H9 (cell line): ENCODE results near the gene ALG14. TPM values are rescaled to one million over a fixed set of nuclear protein-coding genes. Genes with fewer than 3 reads are reported as not detected.

Source experiments
- DNase-seq: peaks from one replicate; pipeline ENCODE4 v3.0.0-alpha.2; 2017
- H2AFZ ChIP-seq: one replicate; pipeline ENCODE4 v1.6.1; 2013; ENCODE audit warnings: mild to moderate bottlenecking, low read length, control low read depth, moderate library complexity
- H2AK5ac ChIP-seq: 2 replicates; pipeline ENCODE4 v1.6.1; 2013; ENCODE audit warnings: low read length, control low read depth, mixed read lengths; ENCODE audit not compliant: insufficient read length
- H2BK120ac ChIP-seq: one replicate; pipeline ENCODE4 v1.6.1; 2013; ENCODE audit warnings: low read depth, mild to moderate bottlenecking, low read length, control low read depth, inconsistent platforms; ENCODE audit not compliant: poor library complexity, severe bottlenecking
- H2BK12ac ChIP-seq: 2 replicates; pipeline ENCODE4 v1.6.1; 2013; ENCODE audit warnings: low read length, control low read depth, mixed read lengths, low read depth; ENCODE audit not compliant: insufficient read length
- H2BK15ac ChIP-seq: 2 replicates; pipeline ENCODE4 v1.6.1; 2013; ENCODE audit warnings: low read depth, low read length, control low read depth
- H2BK20ac ChIP-seq: one replicate; pipeline ENCODE4 v1.6.1; 2013; ENCODE audit warnings: low read depth, mild to moderate bottlenecking, low read length, control low read depth, inconsistent platforms; ENCODE audit not compliant: poor library complexity, severe bottlenecking
- H2BK5ac ChIP-seq: 2 replicates; pipeline ENCODE4 v1.6.1; 2013; ENCODE audit warnings: low read length, control low read depth, mixed read lengths; ENCODE audit not compliant: insufficient read length
- H3K14ac ChIP-seq: 2 replicates; pipeline ENCODE4 v1.6.1; 2013; ENCODE audit warnings: low read length, control low read depth; ENCODE audit not compliant: insufficient read depth
- H3K18ac ChIP-seq: 2 replicates; pipeline ENCODE4 v1.6.1; 2013; ENCODE audit warnings: low read depth, mild to moderate bottlenecking, mixed read lengths, low read length, control low read depth; ENCODE audit not compliant: insufficient read length
- H3K23ac ChIP-seq: 2 replicates; pipeline ENCODE4 v1.6.1; 2013; ENCODE audit warnings: low read length, control low read depth, mixed read lengths, low read depth; ENCODE audit not compliant: insufficient read length
- H3K23me2 ChIP-seq: 2 replicates; pipeline ENCODE4 v1.6.1; 2013; ENCODE audit warnings: low read depth, mild to moderate bottlenecking, mixed read lengths, low read length, control low read depth; ENCODE audit not compliant: insufficient read length, poor library complexity, severe bottlenecking
- H3K27ac ChIP-seq: 2 replicates; pipeline ENCODE4 v1.5.1; 2013; ENCODE audit warnings: low read length, control low read depth, mixed read lengths, low read depth; ENCODE audit not compliant: insufficient read length
- H3K27me3 ChIP-seq: 2 replicates; pipeline ENCODE4 v1.6.1; 2013; ENCODE audit warnings: low read length, control low read depth, inconsistent platforms; ENCODE audit not compliant: insufficient read depth
- H3K4ac ChIP-seq: 2 replicates; pipeline ENCODE4 v1.6.1; 2013; ENCODE audit warnings: low read depth, mild to moderate bottlenecking, control low read depth, inconsistent platforms, low read length, moderate library complexity
- H3K4me1 ChIP-seq: 2 replicates; pipeline ENCODE4 v1.6.1; 2013; ENCODE audit warnings: low read length, control low read depth, inconsistent platforms; ENCODE audit not compliant: insufficient read depth
- H3K4me2 ChIP-seq: 2 replicates; pipeline ENCODE4 v1.6.1; 2013; ENCODE audit warnings: low read length, control low read depth, mixed read lengths; ENCODE audit not compliant: insufficient read length, insufficient read depth
- H3K56ac ChIP-seq: 2 replicates; pipeline ENCODE4 v1.6.1; 2013; ENCODE audit warnings: low read depth, mild to moderate bottlenecking, mixed read lengths, low read length, control low read depth; ENCODE audit not compliant: insufficient read length
- H3K79me1 ChIP-seq: 2 replicates; pipeline ENCODE4 v1.6.1; 2013; ENCODE audit warnings: low read depth, mild to moderate bottlenecking, moderate library complexity, low read length, control low read depth, inconsistent platforms; ENCODE audit not compliant: insufficient read depth, poor library complexity, severe bottlenecking
- H3K79me2 ChIP-seq: 2 replicates; pipeline ENCODE4 v1.6.1; 2013; ENCODE audit warnings: low read length, control low read depth, inconsistent platforms; ENCODE audit not compliant: insufficient read depth
- H3K9ac ChIP-seq: 2 replicates; pipeline ENCODE4 v1.6.1; 2013; ENCODE audit warnings: low read length, control low read depth, mixed read lengths; ENCODE audit not compliant: insufficient read length; ENCODE audit errors: extremely low read depth
- H3K9me3 ChIP-seq: one replicate; pipeline ENCODE4 v1.6.1; 2013; ENCODE audit warnings: low read depth, low read length, inconsistent platforms; ENCODE audit not compliant: control insufficient read depth
- H3T11ph ChIP-seq: one replicate; pipeline ENCODE4 v1.6.1; 2013; ENCODE audit warnings: mild to moderate bottlenecking, low read length, control low read depth, inconsistent platforms
- H4K20me1 ChIP-seq: one replicate; pipeline ENCODE4 v1.6.1; 2013; ENCODE audit not compliant: control insufficient read depth, insufficient read length, insufficient read depth
- H4K5ac ChIP-seq: 2 replicates; pipeline ENCODE4 v1.6.1; 2013; ENCODE audit warnings: low read depth, mild to moderate bottlenecking, mixed read lengths, low read length, control low read depth; ENCODE audit not compliant: insufficient read length
- H4K8ac ChIP-seq: replicated peaks from 2 replicates; pipeline ENCODE4 v1.6.1; 2013; ENCODE audit warnings: low read length, control low read depth, mixed read lengths, low read depth; ENCODE audit not compliant: insufficient read length
- H4K91ac ChIP-seq: 2 replicates; pipeline ENCODE4 v1.6.1; 2013; ENCODE audit warnings: low read depth, mild to moderate bottlenecking, moderate library complexity, mixed read lengths, low read length, control low read depth; ENCODE audit not compliant: insufficient read length
- H3K27ac Mint-ChIP-seq, 3 experiments: 2 replicates in 2 of 3; 3 replicates in 1 of 3; pipeline ENCODE4 v1.8.0; 2020 to 2021; ENCODE audit warnings: mixed read lengths in 3 of 3, mild to moderate bottlenecking in 1 of 3, moderate library complexity in 1 of 3
- H3K27me3 Mint-ChIP-seq: 2 replicates; pipeline ENCODE4 v1.8.0; 2021; ENCODE audit warnings: low read depth, mild to moderate bottlenecking, moderate library complexity, mixed read lengths
- H3K36me3 Mint-ChIP-seq, 3 experiments: 2 replicates in 2 of 3; 3 replicates in 1 of 3; pipeline ENCODE4 v1.8.0; 2020 to 2021; ENCODE audit warnings: low read depth in 3 of 3, mixed read lengths in 3 of 3; ENCODE audit not compliant: insufficient read depth in 1 of 3
- H3K4me1 Mint-ChIP-seq, 2 experiments: 2 replicates each; pipeline ENCODE4 v1.8.0; 2020; ENCODE audit warnings: mixed read lengths in 2 of 2
- H3K4me3 Mint-ChIP-seq, 2 experiments: 2 replicates in 1 of 2; 3 replicates in 1 of 2; pipeline ENCODE4 v1.8.0; 2020 to 2021; ENCODE audit warnings: mild to moderate bottlenecking in 2 of 2, mixed read lengths in 2 of 2, moderate library complexity in 1 of 2
- H3K9me3 Mint-ChIP-seq, 2 experiments: 2 replicates in 1 of 2; 3 replicates in 1 of 2; pipeline ENCODE4 v1.8.0; 2020; ENCODE audit warnings: mild to moderate bottlenecking in 2 of 2, mixed read lengths in 2 of 2, moderate library complexity in 1 of 2
- CTCF ChIP-seq: fragments of 200-600 bp; sonication (generic); conservative IDR thresholded peaks from 3 replicates; pipeline ENCODE4 v1.8.0; 2021; ENCODE audit warnings: antibody characterized with exemption, mild to moderate bottlenecking
- WGBS: extraction: QIAGEN DNeasy Blood & Tissue Kit; methylation state at CpG from one replicate; pipeline ENCODE4 v1.1.7; 2013; ENCODE audit warnings: missing lambda C conversion rate, low lambda C conversion rate, mixed read lengths; ENCODE audit not compliant: insufficient read length; ENCODE audit errors: extremely low coverage; 5-methylcytosine and 5-hydroxymethylcytosine counted together
- total RNA-seq: library from RNA; stranded (reverse); gene quantifications from 2 replicates; pipeline ENCODE4 v1.2.1, GENCODE V29; 2021

ALG14 gene
- total RNA-seq, 1 experiment from 2014 or later = 2.5 TPM

- no peak overlapping the region for H3K4me3 Mint-ChIP-seq
- H3K4me2 ChIP-seq = no peak overlapping the region
- H2AFZ ChIP-seq = no peak overlapping the region
- no peaks in the 10 kb centered on the region for H3K36me3 Mint-ChIP-seq
- H4K8ac ChIP-seq = no peak overlapping the region
- H2BK12ac ChIP-seq = no peak overlapping the region
- H3K9me3 Mint-ChIP-seq = no peaks in the 10 kb centered on the region
- H3K79me2 ChIP-seq = no peaks in the 10 kb centered on the region
- no peak overlapping the region for H3K23ac ChIP-seq
- no peaks in the 10 kb centered on the region for H3K79me1 ChIP-seq
- H3K27ac Mint-ChIP-seq = no peak overlapping the region
- TF ChIP-seq CTCF = no peak
- no peak overlapping the region for H2AK5ac ChIP-seq
- H3K4ac ChIP-seq = no peak overlapping the region
- no peak overlapping the region for H2BK15ac ChIP-seq
- H3K27me3 Mint-ChIP-seq = no peaks in the 10 kb centered on the region
- H3K27ac ChIP-seq = no peak overlapping the region
- no peak overlapping the region for H4K91ac ChIP-seq
- no peaks in the 10 kb centered on the region for H3K23me2 ChIP-seq
- no peaks in the 10 kb centered on the region for H3K27me3 ChIP-seq
- H4K5ac ChIP-seq = no peak overlapping the region
- H3K4me1 ChIP-seq = no peaks in the 10 kb centered on the region
- H3T11ph ChIP-seq = no peak overlapping the region
- H3K14ac ChIP-seq = no peak overlapping the region
- no peak overlapping the region for H3K9ac ChIP-seq
- no peak for DNase-seq
- H3K56ac ChIP-seq = no peak overlapping the region
- H4K20me1 ChIP-seq = no peaks in the 10 kb centered on the region
- no peak overlapping the region for H3K18ac ChIP-seq
- H2BK5ac ChIP-seq = no peak overlapping the region
- no peaks in the 10 kb centered on the region for H3K9me3 ChIP-seq
- H3K4me1 Mint-ChIP-seq = no peaks in the 10 kb centered on the region
- no CpG with 5 or more reads among the region's 6 CpGs for WGBS
- no peak overlapping the region for H2BK120ac ChIP-seq
- no peak overlapping the region for H2BK20ac ChIP-seq
Measured at GRCh38 chr1:95096218-95096841, 23.6 kb upstream of the ALG14 start.
